Kidney tubule cell (primary cell): ENCODE results near the gene NECTIN1.

Experiments used
- DNase-seq: peaks from one replicate; pipeline ENCODE4 v3.0.0-alpha.2; 2018; ENCODE audit warnings: low spot score

The NECTIN1 gene

GRCh38 chr11:119730789-119731386, 1.9 kb upstream of the NECTIN1 start:
- no peak for DNase-seq

DNA sequence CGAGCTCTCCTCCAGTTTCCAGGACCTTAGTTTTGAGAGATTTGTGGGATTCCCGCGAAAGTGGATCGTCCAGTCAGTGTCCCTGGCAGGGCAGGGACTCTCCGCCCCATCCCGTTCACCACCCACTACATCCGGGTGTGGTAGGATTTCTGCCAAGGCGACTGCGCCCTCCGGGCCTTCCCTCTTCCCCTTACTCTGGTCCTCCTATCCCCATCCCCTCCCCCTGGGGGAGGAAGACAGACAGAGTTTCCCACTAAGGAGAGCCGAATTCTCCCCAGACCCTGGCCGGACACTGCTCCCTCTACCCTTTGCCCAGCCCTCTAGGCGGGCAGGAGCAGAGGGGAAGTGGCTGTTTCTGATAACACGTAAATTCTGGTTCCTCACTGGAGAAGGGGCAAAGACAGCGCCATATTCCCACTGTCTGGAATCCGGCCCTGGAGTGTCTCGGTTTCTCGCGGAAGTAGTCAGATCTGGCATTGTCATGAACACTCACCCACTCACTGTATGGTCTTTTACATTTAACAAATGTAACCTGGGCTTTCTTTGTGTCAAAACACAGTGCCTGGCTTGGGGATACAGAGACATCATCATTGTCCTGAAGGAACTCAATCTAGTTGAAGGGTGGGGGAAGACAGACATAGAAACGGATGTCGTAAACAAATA, 1.1 kb upstream of the NECTIN1 start:
- DNase-seq = peak; percentile 46

GRCh38 chr11:119729581-119729927, 554 bp upstream of the NECTIN1 start:
- no peak for DNase-seq

DNA sequence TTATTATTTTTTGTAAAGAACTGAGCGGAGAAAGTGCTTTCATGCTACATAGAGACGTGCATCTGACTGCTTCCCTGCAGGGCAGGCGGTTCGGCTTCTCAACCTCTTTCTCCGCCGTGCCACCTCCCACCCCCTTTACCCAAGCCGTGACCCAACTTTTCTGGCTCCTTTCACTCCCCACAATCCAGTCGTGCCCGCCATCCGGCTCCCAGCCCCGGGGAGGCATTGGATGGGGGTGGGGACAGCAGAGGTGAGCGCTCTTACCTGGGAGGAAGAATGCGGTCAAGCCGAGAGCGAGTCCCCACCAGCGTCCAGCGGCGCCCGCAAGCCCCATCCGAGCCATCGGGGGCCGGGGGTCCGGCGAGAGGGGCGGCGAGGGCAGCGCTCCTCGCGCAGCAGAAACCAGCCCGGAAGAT, 781 bp downstream of the NECTIN1 start:
- peak; percentile 20 for DNase-seq

DNA sequence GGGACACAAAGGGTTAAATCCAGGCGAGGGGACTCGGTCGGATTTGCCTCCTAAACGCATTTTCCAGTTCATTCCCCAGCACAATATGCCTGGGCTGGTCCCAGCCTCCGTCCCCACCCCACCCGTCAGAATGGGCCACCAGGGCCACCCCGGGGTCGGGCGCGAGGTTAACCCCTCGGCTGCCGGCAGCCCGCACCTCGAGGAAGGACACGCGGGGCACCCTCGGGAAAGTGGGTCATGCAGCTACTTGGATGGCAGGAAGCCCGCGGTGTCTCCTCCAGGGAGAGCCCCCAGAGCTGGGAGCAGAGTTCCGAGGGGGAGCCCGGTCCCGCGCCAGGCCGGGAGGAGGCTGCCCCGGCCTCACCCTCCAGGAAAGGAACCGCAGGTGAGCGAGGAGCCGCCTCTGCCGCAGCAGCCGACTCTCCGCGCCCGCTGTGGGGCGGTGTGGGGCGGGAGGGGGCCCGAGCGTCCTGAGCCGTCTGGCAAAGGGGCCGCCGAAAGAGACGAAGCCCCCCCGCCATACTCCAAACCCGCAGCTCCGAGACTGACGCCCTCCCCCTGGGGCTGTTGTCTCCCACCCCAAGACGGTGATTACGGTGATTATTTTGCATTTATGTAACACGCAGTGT, 1.4 kb downstream of the NECTIN1 start:
- DNase-seq = peak; percentile 24

DNA sequence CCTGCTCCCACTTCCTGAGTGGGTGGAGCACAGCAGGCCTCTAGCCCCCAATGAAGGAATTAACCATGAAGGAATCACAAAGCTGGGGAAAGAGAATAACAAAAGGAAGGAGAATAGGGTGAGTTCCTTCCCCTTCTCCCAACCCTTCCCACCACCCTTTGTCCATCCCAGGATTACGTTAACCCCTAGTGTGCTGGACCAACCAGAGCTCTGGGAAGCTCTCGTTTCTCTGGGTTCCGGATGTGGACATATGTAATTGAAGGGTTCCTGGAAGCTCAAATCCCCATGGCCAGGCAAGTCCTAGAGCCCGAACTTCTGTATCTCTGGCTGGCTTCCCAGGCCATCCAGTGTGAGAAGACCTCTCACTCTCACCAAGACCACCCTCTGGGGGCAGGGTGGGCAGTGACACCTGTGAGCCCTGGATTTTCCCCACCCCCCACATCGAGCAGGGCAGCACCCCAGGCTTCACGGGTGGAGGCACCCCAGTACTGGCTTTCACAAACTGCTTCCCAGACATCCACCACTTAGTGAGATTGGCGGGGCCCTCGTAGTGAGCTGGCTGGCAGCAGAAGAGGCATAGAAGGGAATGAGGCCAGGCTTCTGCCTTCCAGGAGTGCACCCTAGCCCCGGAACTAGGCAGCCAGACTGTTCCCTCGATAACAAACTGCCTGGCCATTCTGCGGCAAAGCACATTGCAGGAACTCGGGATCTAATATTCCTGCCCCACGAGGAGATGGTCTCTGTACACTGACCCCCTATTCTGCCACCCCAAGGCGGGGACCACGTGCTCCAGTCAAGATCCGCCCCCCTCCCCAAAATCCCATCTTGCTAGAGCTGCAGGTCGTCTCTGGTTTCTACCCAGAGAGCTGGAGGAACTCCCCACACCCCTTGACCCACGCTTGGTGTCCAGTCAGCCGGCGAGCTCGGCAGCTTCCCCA, 2.1 kb downstream of the NECTIN1 start:
- no peak for DNase-seq

GRCh38 chr11:119726150-119726553, 2.8 kb downstream of the NECTIN1 start:
- no peak for DNase-seq

GRCh38 chr11:119724956-119725355, 4.0 kb downstream of the NECTIN1 start:
- DNase-seq = no peak

- no peak for DNase-seq
Measured at GRCh38 chr11:119723952-119724325, 5.1 kb downstream of the NECTIN1 start.

DNA sequence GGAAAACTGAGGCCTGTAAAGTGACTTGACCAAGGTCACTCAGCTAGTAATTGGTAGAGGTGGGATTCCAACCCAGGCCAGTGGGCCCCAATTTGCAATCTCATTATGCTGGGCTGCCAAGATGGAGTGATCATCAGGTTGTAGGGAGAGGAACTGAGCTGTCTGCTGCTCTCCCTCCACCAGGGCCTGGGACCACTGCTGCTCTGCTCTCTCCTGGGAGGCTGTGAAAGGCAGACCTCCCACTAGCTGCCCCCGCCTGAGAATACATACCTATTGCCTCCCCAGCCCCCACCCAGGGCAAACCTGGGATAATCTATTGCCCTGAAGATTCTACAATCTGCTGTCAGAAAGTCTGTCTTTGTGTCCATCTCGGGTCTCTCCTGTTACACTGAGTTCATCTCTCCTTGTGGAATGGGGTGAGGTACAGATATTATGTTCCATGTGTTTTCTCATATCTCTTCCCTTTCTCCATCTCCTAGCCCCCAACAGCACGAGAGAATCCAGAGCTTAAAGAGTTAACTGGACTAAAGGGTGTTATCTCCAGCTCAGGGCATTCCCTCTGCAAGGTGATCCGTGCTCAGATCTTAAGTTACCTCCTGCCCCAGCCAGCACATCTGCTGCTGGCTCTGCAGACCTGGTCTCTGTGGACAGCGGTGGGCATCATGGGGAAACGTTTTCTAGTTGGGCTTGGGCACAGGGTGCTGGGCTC, 5.6 kb downstream of the NECTIN1 start:
- DNase-seq = no peak

- no peak for DNase-seq
Measured at GRCh38 chr11:119722281-119722794, 6.7 kb downstream of the NECTIN1 start.

DNA sequence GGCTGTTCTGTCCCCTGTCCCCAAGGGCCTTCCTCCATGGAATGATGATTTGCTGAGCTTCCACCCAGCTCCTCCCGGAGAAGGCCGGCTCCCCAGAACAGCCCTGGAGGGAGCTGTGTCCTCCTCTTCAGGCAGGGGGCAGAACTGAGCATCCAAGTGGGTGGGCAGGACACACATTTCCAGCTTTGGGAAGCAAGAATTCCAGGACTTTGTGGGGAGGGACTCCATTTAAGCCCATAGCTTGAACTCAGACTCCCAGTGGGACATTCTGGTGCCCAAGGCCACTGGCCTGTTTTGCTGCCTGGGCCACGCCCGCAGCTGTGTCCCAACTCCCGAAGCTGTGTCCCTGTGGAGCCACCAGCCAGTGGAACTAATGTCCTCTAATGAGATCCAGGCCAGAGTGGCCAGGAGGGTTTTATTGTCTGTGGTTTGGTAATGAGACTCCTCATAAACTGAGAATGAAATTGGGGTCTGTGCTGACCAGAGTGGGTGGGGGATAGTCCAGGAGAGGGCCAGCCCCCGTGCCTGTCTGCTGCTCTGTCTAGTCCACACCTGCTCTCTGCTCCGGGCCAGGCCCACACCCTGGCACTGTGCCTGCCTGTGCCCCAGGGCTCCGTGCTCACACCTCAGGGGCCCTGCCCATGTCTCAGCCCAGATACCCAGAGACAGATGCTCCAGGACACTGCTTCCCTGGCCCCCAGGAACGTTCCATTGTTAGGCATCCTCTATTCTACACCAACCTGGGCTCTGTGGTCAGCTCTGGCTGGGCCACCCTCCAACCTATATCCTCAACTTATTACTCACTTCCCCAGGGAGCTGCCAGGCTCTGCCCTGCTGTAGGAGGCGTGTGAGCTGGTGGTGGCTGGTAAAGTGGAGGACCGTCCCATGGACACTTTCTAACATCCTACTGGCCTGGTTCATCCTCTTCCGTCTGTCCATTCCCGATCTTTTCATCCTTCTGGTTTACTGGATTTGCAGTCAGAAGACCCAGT, 7.6 kb downstream of the NECTIN1 start:
- DNase-seq = peak; percentile 33

- DNase-seq = no peak
Measured at GRCh38 chr11:119720311-119720913, 8.6 kb downstream of the NECTIN1 start.

GRCh38 chr11:119717839-119718534, 11.0 kb downstream of the NECTIN1 start:
- no peak for DNase-seq

DNA sequence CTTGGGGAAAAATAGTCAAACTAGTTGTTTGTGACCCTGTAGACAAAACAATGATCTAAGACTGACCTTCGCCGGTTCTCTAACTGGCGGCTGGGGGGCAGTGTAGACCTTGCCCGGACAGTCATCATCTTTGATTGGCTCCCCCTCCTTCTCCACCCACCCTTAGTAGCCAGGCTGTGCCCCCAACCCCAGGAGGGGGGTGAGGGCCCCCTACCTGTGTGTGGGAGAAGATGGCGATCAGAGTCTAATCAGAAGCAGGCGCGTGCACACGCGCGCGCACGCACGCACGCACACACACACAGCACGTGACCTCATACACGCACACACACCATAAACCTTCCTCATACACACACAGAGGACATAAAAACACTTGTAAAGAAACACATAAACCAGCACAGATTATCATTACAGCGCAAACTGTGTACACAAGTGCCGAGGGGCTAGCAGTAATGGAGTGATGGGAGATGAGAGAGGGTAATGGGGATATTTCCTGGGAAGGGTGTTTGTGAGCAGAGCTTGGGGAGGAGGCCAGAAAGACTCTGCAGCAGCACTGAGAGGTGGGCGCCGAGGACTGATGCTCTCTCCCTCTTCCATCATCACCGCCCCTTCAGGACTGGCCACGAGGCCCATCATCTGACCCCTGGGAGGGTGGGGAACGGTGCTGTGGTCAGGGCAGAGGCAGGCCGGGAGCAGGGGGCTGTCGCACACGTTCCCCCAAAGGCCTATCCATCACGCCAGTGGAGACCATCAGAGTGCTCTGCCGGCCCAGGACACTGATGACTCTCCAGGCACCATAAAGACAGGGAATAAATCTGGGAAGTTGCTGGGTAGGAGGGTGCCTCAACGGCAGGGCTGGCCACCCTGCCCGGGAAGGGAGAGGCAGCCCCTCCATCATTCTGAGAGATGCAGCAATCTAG, 12.2 kb downstream of the NECTIN1 start:
- no peak for DNase-seq

GRCh38 chr11:119714590-119714989, 14.4 kb downstream of the NECTIN1 start:
- DNase-seq = no peak

- no peak for DNase-seq
Measured at GRCh38 chr11:119714189-119714588, 14.8 kb downstream of the NECTIN1 start.

DNA sequence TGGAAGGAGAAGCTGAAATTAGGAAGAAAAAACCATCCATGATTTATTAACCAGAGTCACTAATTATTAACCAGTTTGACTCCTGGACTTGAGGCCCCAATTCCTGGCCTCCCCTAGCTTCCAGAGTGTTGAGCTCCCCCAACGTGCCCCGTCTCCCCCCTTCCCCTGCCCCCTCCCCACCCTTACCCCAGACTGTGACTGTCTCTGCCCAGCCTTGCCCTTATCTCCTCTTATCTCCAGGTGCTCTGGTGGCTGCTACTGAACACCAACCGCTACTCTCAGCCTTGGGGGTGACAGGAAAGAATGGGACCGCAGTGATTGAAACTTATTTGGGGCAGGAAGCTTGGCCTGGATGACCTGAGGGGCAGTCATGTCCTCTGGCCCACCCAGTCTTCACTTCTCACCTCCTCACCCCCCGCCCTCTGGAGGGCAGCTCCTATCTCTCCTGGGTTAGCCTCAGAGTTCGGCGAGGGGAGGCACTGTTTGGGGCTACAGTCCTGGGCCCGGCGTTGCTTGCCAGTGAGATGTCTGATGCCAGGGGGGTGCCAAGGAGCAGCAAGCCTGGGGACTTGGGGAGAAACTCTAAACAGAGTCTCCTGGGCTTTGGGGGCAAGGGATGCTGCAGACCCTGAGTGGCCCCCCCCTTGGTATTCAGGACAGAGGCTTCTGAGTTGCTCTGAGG, 15.5 kb downstream of the NECTIN1 start:
- peak; percentile 20 for DNase-seq
